A673 (cell line): ENCODE data around the gene CLEC10A.

Experiments used
- CTCF ChIP-seq: fragments of 300-800, 200-600 bp; sonication (generic); conservative IDR thresholded peaks from 2 replicates; pipeline ENCODE4 v1.5.1; 2017; ENCODE audit warnings: low read depth, mild to moderate bottlenecking, antibody characterized with exemption, low read length, moderate library complexity, mixed read lengths
- EZH2 ChIP-seq: fragments of 200-600 bp; sonication (generic); IDR thresholded peaks from 2 replicates; pipeline ENCODE4 v1.6.1; 2017; ENCODE audit warnings: borderline replicate concordance, low read depth, mild to moderate bottlenecking, mixed read lengths, antibody characterized with exemption, low read length; ENCODE audit not compliant: poor library complexity, severe bottlenecking

- TF ChIP-seq CTCF (no peak), EZH2 (no peak)
Measured at GRCh38 chr17:7120123-7120522, 40.1 kb upstream of the CLEC10A start.
